Loucy (cell line): Measurements from ENCODE around the gene TAF11L4.
"Not testable (repeated sequence)": the region's sequence is repeated elsewhere in the genome, so short reads cannot be mapped to it uniquely, and the experiment has no call there.

Experiments used
- CTCF ChIP-seq: fragments of 200-600 bp; sonication (generic); conservative IDR thresholded peaks from 2 replicates; pipeline ENCODE4 v1.5.1; 2014; ENCODE audit warnings: mild to moderate bottlenecking, antibody characterized with exemption, low read length
- EZH2phosphoT487 ChIP-seq: fragments of 200-600 bp; IDR thresholded peaks from 2 replicates; pipeline ENCODE4 v1.6.1; 2018; ENCODE audit warnings: antibody characterized with exemption, mild to moderate bottlenecking, moderate library complexity, borderline replicate concordance

DNA sequence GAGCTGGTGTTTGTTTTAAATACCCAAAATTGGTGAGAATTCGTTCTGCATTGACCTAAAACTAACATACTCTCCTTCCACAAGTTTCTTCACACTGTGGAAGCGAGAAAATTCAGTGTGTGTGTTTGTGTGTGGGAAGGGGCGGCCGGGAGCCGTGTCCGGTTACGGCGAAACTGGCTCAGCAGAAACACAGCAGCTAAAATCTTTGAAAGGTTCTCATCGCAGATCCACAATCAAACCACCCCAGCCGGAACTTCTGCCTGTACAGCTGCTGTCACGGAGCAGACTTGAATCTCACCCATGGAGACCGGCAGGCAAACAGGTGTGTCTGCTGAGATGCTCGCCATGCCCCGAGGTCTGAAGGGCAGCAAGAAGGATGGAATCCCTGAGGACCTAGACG, 3.3 kb downstream of the TAF11L4 start, which contains the start of gene TAF11L5:
- TF ChIP-seq CTCF, EZH2phosphoT487: not testable (repeated sequence)
